ENCODE measurements around the gene DTX3L.
A peak's percentile ranks its signal among the peaks of the same experiment; 100 is the strongest.
"Not testable (repeated sequence)": the region's sequence is repeated elsewhere in the genome, so short reads cannot be mapped to it uniquely, and the experiment has no call there.

DTX3L gene

GRCh38 chr3:122562923-122563716 is 1.0 kb upstream of the DTX3L start:
- DNase-seq, result no peak

GRCh38 chr3:122563717-122564025 is 467 bp upstream of the DTX3L start:
- DNase-seq, result peak; percentile 14

- not testable (repeated sequence) for DNase-seq
Observed at GRCh38 chr3:122568131-122568530, 4.0 kb downstream of the DTX3L start.

GRCh38 chr3:122568755-122569154 is 4.6 kb downstream of the DTX3L start:
- DNase-seq, result no peak

GRCh38 chr3:122572940-122573412 is 8.8 kb downstream of the DTX3L start:
- DNase-seq, result peak; percentile 21

- peak; percentile 67 for DNase-seq
Observed at GRCh38 chr3:122576174-122576940, 12.2 kb downstream of the DTX3L start.

- DNase-seq, result peak; percentile 48
Observed at GRCh38 chr3:122577409-122578031, 13.4 kb downstream of the DTX3L start, which contains the start of gene PARP15. PARP15 (plus strand) TSS chr3:122577650; CDS start chr3:122577668, 18 bp downstream.

GRCh38 chr3:122578069-122578740 is 14.1 kb downstream of the DTX3L start:
- DNase-seq, result no peak

GRCh38 chr3:122580470-122580869 is 16.3 kb downstream of the DTX3L start:
- DNase-seq, result no peak

- DNase-seq, result no peak
Observed at GRCh38 chr3:122581622-122582021, 17.5 kb downstream of the DTX3L start.

- no peak for DNase-seq
Observed at GRCh38 chr3:122582390-122582789, 18.3 kb downstream of the DTX3L start.

- DNase-seq, result no peak
Observed at GRCh38 chr3:122586098-122586497, 22.0 kb downstream of the DTX3L start.

- no peak for DNase-seq
Observed at GRCh38 chr3:122586773-122587485, 22.8 kb downstream of the DTX3L start.

- DNase-seq, result no peak
Observed at GRCh38 chr3:122587572-122587971, 23.4 kb downstream of the DTX3L start.

GRCh38 chr3:122589297-122589696 is 25.2 kb downstream of the DTX3L start:
- no peak for DNase-seq

GRCh38 chr3:122590610-122591009 is 26.5 kb downstream of the DTX3L start:
- DNase-seq, result no peak

- DNase-seq, result no peak
Observed at GRCh38 chr3:122594025-122594424, 29.9 kb downstream of the DTX3L start.

GRCh38 chr3:122598151-122598550 is 34.0 kb downstream of the DTX3L start:
- DNase-seq, result no peak

- DNase-seq, result no peak
Observed at GRCh38 chr3:122598556-122598955, 34.4 kb downstream of the DTX3L start.

GRCh38 chr3:122602011-122602710 is 38.0 kb downstream of the DTX3L start:
- no peak for DNase-seq

- DNase-seq, result no peak
Observed at GRCh38 chr3:122603056-122603455, 38.9 kb downstream of the DTX3L start.

GRCh38 chr3:122606330-122606729 is 42.2 kb downstream of the DTX3L start:
- DNase-seq, result no peak
